ENCODE measurements around the gene NEK7. TPM values are rescaled to one million over a fixed set of nuclear protein-coding genes. Genes with fewer than 3 reads are reported as not detected.

Gene NEK7
- 100 to 1,000 TPM in 2 of 3 donors, 10 to 100 TPM in 1; 82.3 to 187 (median 105) TPM for total RNA-seq

GRCh38 chr1:198156745-198157240 lies at the start of gene NEK7:
TSS of gene NEK7 (plus strand) at chr1:198156998. CDS start at chr1:198232581, 75,583 bp downstream.
- intact Hi-C loops (cut with DNase I; ENCODE audit: low total_unique reads): loop anchor here (2.0 kb wide), 1 partner anchor 40 kb away; no protein-coding TSS in a partner anchor

GRCh38 chr1:198107091-198107501 lies 49.7 kb upstream of the NEK7 start:
- no peaks in the 10 kb centered on the region for H3K4me1 ChIP-seq
- DNase-seq (ENCODE audit: low spot score in 2 of 2): no peak
- intact Hi-C loops (cut with DNase I; ENCODE audit: low total_unique reads): no loop called here
- H3K36me3 ChIP-seq: no peaks in the 10 kb centered on the region
- H3K4me3 ChIP-seq: no peak overlapping the region
- TF ChIP-seq, protein P1, sequence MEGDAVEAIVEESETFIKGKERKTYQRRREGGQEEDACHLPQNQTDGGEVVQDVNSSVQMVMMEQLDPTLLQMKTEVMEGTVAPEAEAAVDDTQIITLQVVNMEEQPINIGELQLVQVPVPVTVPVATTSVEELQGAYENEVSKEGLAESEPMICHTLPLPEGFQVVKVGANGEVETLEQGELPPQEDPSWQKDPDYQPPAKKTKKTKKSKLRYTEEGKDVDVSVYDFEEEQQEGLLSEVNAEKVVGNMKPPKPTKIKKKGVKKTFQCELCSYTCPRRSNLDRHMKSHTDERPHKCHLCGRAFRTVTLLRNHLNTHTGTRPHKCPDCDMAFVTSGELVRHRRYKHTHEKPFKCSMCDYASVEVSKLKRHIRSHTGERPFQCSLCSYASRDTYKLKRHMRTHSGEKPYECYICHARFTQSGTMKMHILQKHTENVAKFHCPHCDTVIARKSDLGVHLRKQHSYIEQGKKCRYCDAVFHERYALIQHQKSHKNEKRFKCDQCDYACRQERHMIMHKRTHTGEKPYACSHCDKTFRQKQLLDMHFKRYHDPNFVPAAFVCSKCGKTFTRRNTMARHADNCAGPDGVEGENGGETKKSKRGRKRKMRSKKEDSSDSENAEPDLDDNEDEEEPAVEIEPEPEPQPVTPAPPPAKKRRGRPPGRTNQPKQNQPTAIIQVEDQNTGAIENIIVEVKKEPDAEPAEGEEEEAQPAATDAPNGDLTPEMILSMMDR (IDR thresholded peaks at IDR 0.05): no peak
- no peak for TF ChIP-seq POLR2AphosphoS5 (IDR thresholded peaks at IDR 0.05)
- no peak for TF ChIP-seq POLR2A (IDR thresholded peaks at IDR 0.05)
- no peaks in the 10 kb centered on the region for H3K9me3 ChIP-seq
- no peaks in the 10 kb centered on the region for H3K27me3 ChIP-seq
- no peak overlapping the region for H3K27ac ChIP-seq

More at GRCh38 chr1:198156745-198157240, at the start of gene NEK7:
- peak in 2 of 3 donors; percentile 35 to 88 for TF ChIP-seq POLR2AphosphoS5 (IDR thresholded peaks at IDR 0.05)
- TF ChIP-seq, protein P1 (IDR thresholded peaks at IDR 0.05): no peak
- peak; percentile 40 for TF ChIP-seq POLR2A (IDR thresholded peaks at IDR 0.05)
- Histone ChIP-seq H3K9me3 (no peaks in the 10 kb centered on the region), H3K4me3 (peak within 1 kb of the TSS; percentile 94 to 100 (median 98)), H3K27me3 (no peaks in the 10 kb centered on the region), H3K27ac (peak within 1 kb of the TSS; percentile 99), H3K36me3 (no peaks in the 10 kb centered on the region), H3K4me1 (peaks cover 0 to 6% of the 10 kb centered on the region in 2 donors)
- DNase-seq (ENCODE audit: low spot score in 2 of 2): peak; percentile 73 to 80

DNA sequence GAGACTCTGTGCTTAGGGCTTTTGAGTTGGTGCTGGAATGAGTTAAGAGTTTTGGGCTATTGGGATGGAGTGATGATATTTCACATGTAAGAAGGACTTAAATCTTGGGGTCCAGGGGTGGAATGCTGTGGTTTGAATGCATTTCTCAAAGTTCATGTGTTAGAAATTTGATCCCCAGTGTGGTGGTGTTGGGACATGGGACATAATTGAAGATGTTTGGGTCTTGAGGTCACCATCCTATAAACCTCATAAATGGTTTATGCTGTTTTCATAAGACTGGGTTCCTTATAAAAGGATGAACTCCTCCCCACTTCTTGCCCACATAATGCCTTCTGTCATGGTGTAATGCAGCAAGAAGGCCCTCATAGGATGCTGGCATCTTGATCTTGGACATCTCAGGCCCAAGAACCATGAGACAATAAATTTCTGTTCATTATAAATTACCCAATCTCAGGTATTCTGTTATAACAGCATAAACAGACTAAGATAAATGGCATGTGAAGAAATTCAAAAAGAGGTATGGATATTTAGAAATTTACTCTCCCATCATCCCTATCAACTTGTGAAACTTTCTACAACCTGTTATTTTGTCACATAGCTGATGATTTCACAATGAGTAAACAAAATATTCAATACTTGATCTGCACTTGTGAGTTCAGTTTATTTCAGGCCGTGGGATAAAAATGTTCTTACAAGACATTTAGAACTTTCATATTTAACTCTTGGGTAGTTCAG lies 48.0 kb upstream of the NEK7 start:
- H3K27ac ChIP-seq: no peak overlapping the region
- intact Hi-C loops (cut with DNase I; ENCODE audit: low total_unique reads): no loop called here
- no peak for TF ChIP-seq POLR2AphosphoS5 (IDR thresholded peaks at IDR 0.05)
- TF ChIP-seq POLR2A (IDR thresholded peaks at IDR 0.05): no peak
- TF ChIP-seq, protein P1 (IDR thresholded peaks at IDR 0.05): no peak
- DNase-seq (ENCODE audit: low spot score in 2 of 2): no peak
- H3K36me3 ChIP-seq: no peaks in the 10 kb centered on the region
- H3K9me3 ChIP-seq: no peaks in the 10 kb centered on the region
- no peak overlapping the region for H3K4me3 ChIP-seq
- no peaks in the 10 kb centered on the region for H3K4me1 ChIP-seq
- no peaks in the 10 kb centered on the region for H3K27me3 ChIP-seq

DNA sequence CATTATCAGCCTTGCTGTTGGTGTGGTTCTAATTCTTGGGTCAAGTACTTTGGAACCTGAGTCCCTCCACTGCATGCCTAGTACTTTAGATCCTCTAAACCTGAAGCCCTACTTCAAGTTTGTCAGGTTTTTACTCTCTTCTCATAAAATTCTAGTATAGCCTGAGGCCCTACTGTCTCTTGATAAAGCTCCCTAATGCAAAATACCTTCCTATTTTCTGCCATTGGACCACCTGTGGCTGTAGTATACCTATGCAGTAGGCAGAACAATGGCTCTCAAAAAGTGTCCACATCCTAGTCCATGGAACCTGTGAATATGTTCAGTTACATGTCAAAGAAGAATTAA lies 47.5 kb upstream of the NEK7 start:
- intact Hi-C loops (cut with DNase I; ENCODE audit: low total_unique reads): no loop called here
- TF ChIP-seq POLR2AphosphoS5 (IDR thresholded peaks at IDR 0.05) (no peak), POLR2A (IDR thresholded peaks at IDR 0.05) (no peak)
- TF ChIP-seq, protein P1 (IDR thresholded peaks at IDR 0.05): no peak
- Histone ChIP-seq H3K4me1 (no peaks in the 10 kb centered on the region), H3K9me3 (no peaks in the 10 kb centered on the region), H3K4me3 (no peak overlapping the region), H3K27me3 (no peaks in the 10 kb centered on the region), H3K27ac (no peak overlapping the region), H3K36me3 (no peaks in the 10 kb centered on the region)
- DNase-seq (ENCODE audit: low spot score in 2 of 2): no peak

GRCh38 chr1:198113342-198113750 lies 43.5 kb upstream of the NEK7 start:
- Histone ChIP-seq H3K4me1 (no peaks in the 10 kb centered on the region), H3K9me3 (no peaks in the 10 kb centered on the region), H3K27ac (no peak overlapping the region), H3K27me3 (no peaks in the 10 kb centered on the region), H3K36me3 (no peaks in the 10 kb centered on the region), H3K4me3 (no peak overlapping the region)
- DNase-seq (ENCODE audit: low spot score in 2 of 2): no peak
- intact Hi-C loops (cut with DNase I; ENCODE audit: low total_unique reads): no loop called here
- TF ChIP-seq POLR2AphosphoS5 (IDR thresholded peaks at IDR 0.05): no peak
- TF ChIP-seq, protein P1 (IDR thresholded peaks at IDR 0.05): no peak
- no peak for TF ChIP-seq POLR2A (IDR thresholded peaks at IDR 0.05)
